OCI-LY1 (cell line): ENCODE measurements around the gene AMOTL1.

ENCODE experiments used
- EZH2 ChIP-seq: fragments of 200-600 bp; sonication (generic), shearing (Covaris generic); IDR thresholded peaks from 2 replicates; pipeline ENCODE4 v1.8.0; 2017; ENCODE audit warnings: borderline replicate concordance, mixed run types, mild to moderate bottlenecking, antibody characterized with exemption, low read length, moderate library complexity, mixed read lengths
- TF ChIP-seq, protein P1 (sequence below): fragments of 200-600 bp; sonication (generic), shearing (Covaris generic); IDR thresholded peaks from 2 replicates; pipeline ENCODE4 v1.5.1; 2017; ENCODE audit warnings: mild to moderate bottlenecking, antibody characterized with exemption, low read length, moderate library complexity, mixed read lengths

GRCh38 chr11:94760296-94760695, 7.9 kb upstream of the AMOTL1 start:
- TF ChIP-seq, protein P1, sequence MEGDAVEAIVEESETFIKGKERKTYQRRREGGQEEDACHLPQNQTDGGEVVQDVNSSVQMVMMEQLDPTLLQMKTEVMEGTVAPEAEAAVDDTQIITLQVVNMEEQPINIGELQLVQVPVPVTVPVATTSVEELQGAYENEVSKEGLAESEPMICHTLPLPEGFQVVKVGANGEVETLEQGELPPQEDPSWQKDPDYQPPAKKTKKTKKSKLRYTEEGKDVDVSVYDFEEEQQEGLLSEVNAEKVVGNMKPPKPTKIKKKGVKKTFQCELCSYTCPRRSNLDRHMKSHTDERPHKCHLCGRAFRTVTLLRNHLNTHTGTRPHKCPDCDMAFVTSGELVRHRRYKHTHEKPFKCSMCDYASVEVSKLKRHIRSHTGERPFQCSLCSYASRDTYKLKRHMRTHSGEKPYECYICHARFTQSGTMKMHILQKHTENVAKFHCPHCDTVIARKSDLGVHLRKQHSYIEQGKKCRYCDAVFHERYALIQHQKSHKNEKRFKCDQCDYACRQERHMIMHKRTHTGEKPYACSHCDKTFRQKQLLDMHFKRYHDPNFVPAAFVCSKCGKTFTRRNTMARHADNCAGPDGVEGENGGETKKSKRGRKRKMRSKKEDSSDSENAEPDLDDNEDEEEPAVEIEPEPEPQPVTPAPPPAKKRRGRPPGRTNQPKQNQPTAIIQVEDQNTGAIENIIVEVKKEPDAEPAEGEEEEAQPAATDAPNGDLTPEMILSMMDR: no peak
- TF ChIP-seq EZH2: no peak
